Mesenchymal stem cell (in vitro differentiated cells and primary cell): ENCODE results near the gene ASIC4.

Experiments used
- DNase-seq: peaks from one replicate; pipeline ENCODE4 v3.0.0-alpha.2; 2013
- H2AFZ ChIP-seq: one replicate; pipeline ENCODE4 v1.6.1; 2013; ENCODE audit warnings: low read depth, mild to moderate bottlenecking, control low read depth, inconsistent platforms, low read length, moderate library complexity
- H2AK5ac ChIP-seq: 2 replicates; pipeline ENCODE4 v1.6.1; 2013; ENCODE audit warnings: low read length, moderate library complexity, mild to moderate bottlenecking, inconsistent platforms; ENCODE audit not compliant: severe bottlenecking
- H2BK120ac ChIP-seq: one replicate; pipeline ENCODE4 v1.6.1; 2013; ENCODE audit warnings: low read depth, mild to moderate bottlenecking, inconsistent platforms, low read length, moderate library complexity
- H2BK12ac ChIP-seq, 2 experiments: one replicate each; pipeline ENCODE4 v1.6.1; 2013; ENCODE audit warnings: inconsistent platforms in 2 of 2, low read length in 2 of 2, mild to moderate bottlenecking in 2 of 2, moderate library complexity in 2 of 2, control low read depth in 1 of 2
- H2BK15ac ChIP-seq: one replicate; pipeline ENCODE4 v1.6.1; 2013; ENCODE audit warnings: mild to moderate bottlenecking, low read depth, inconsistent platforms; ENCODE audit not compliant: poor library complexity, severe bottlenecking
- H2BK5ac ChIP-seq: 2 replicates; pipeline ENCODE4 v1.6.1; 2013; ENCODE audit warnings: low read depth, mild to moderate bottlenecking, low read length, control low read depth, inconsistent platforms; ENCODE audit not compliant: poor library complexity, severe bottlenecking
- H3K14ac ChIP-seq, 2 experiments: one replicate each; pipeline ENCODE4 v1.6.1; 2013; ENCODE audit warnings: inconsistent platforms in 2 of 2, low read length in 2 of 2, control low read depth in 1 of 2, mild to moderate bottlenecking in 1 of 2, moderate library complexity in 1 of 2
- H3K18ac ChIP-seq, 2 experiments: one replicate each; pipeline ENCODE4 v1.6.1; 2013; ENCODE audit warnings: inconsistent platforms in 2 of 2, low read length in 2 of 2, control low read depth in 1 of 2, low read depth in 1 of 2, mild to moderate bottlenecking in 1 of 2
- H3K23ac ChIP-seq, 2 experiments: one replicate each; pipeline ENCODE4 v1.6.1; 2013; ENCODE audit warnings: inconsistent platforms in 2 of 2, low read length in 2 of 2, mild to moderate bottlenecking in 2 of 2, moderate library complexity in 2 of 2, control low read depth in 1 of 2
- H3K27ac ChIP-seq: 2 replicates; pipeline ENCODE4 v1.5.1; 2013; ENCODE audit warnings: mild to moderate bottlenecking, moderate library complexity, low read length, control low read depth, inconsistent platforms; ENCODE audit not compliant: poor library complexity, severe bottlenecking
- H3K27me3 ChIP-seq, 2 experiments: 2 replicates each; pipeline versions ENCODE4 v1.6.1 to v1.7.0; 2013; ENCODE audit warnings: low read length in 2 of 2, mild to moderate bottlenecking in 2 of 2, moderate library complexity in 2 of 2, control low read depth in 1 of 2, inconsistent platforms in 1 of 2; ENCODE audit not compliant: control insufficient read depth in 1 of 2, insufficient read depth in 1 of 2
- H3K36me3 ChIP-seq, 2 experiments: 2 replicates each; pipeline versions ENCODE4 v1.6.1 to v1.7.0; 2013; ENCODE audit warnings: low read length in 2 of 2, control low read depth in 1 of 2, inconsistent platforms in 1 of 2, low read depth in 1 of 2, mild to moderate bottlenecking in 1 of 2; ENCODE audit not compliant: insufficient read depth in 2 of 2, control insufficient read depth in 1 of 2
- H3K4ac ChIP-seq, 2 experiments: one replicate each; pipeline ENCODE4 v1.6.1; 2013; ENCODE audit warnings: inconsistent platforms in 2 of 2, low read length in 2 of 2, mild to moderate bottlenecking in 2 of 2, moderate library complexity in 2 of 2, control low read depth in 1 of 2, low read depth in 1 of 2
- H3K4me1 ChIP-seq: 2 replicates; pipeline ENCODE4 v1.6.1; 2013; ENCODE audit warnings: low read depth, low read length, control low read depth; ENCODE audit not compliant: control insufficient read depth, insufficient read depth
- H3K4me2 ChIP-seq: 2 replicates; pipeline ENCODE4 v1.6.1; 2013; ENCODE audit warnings: low read length, mild to moderate bottlenecking, inconsistent platforms; ENCODE audit not compliant: poor library complexity, severe bottlenecking
- H3K4me3 ChIP-seq, 2 experiments: 2 replicates each; pipeline versions ENCODE4 v1.5.1 to v1.7.0; 2013; ENCODE audit warnings: low read length in 2 of 2, mild to moderate bottlenecking in 2 of 2, control low read depth in 1 of 2, low read depth in 1 of 2; ENCODE audit not compliant: insufficient read depth in 1 of 2
- H3K79me1 ChIP-seq: replicated peaks from 2 replicates; pipeline ENCODE4 v1.6.1; 2013; ENCODE audit warnings: mild to moderate bottlenecking, control low read depth, low read length, inconsistent platforms; ENCODE audit not compliant: poor library complexity, severe bottlenecking
- H3K9ac ChIP-seq: 2 replicates; pipeline ENCODE4 v1.7.0; 2013; ENCODE audit warnings: mild to moderate bottlenecking, low read length, moderate library complexity
- H3K9me3 ChIP-seq: 2 replicates; pipeline ENCODE4 v1.7.0; 2013; ENCODE audit warnings: mild to moderate bottlenecking, low read length; ENCODE audit not compliant: control insufficient read depth
- H4K8ac ChIP-seq: one replicate; pipeline ENCODE4 v1.6.1; 2013; ENCODE audit warnings: inconsistent platforms, mild to moderate bottlenecking, low read length, moderate library complexity
- H4K91ac ChIP-seq: one replicate; pipeline ENCODE4 v1.6.1; 2013; ENCODE audit warnings: mild to moderate bottlenecking, low read length, inconsistent platforms
- WGBS: methylation state at CpG from one replicate; pipeline ENCODE4 v1.1.7; 2013; ENCODE audit warnings: mixed read lengths; 5-methylcytosine and 5-hydroxymethylcytosine counted together

The ASIC4 gene

DNA sequence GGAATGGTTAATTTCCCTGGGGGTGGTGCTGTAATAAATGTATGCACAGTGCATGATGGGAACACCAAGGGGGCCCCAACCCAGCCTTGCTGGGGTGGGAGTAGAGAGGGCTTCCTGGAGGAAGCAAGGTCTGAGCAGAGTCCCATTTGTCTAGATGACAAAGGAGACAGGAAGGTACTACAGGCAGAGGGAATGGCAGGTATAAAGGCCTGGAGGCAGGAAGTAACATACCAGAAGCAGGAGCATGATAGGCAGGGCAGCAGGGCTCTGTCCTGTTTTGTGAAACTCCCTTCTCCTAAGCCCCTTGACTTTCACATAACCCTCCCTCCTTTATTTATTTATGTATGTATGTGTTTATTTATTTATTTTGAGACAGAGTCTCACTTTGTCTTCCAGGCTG, 11.7 kb upstream of the ASIC4 start:
- no peak for DNase-seq
- no peak overlapping the region for H3K4ac ChIP-seq
- H3K4me2 ChIP-seq: no peak overlapping the region
- no peak overlapping the region for H2AK5ac ChIP-seq
- no peak overlapping the region for H3K18ac ChIP-seq
- no peak overlapping the region for H4K91ac ChIP-seq
- no peak overlapping the region for H3K23ac ChIP-seq
- H3K14ac ChIP-seq: no peak overlapping the region
- peaks cover 26% of the 10 kb centered on the region for H3K79me1 ChIP-seq
- peaks cover 0 to under 1% of the 10 kb centered on the region in 2 experiments for H3K27me3 ChIP-seq
- peaks cover 54 to 57% of the 10 kb centered on the region in 2 experiments for H3K36me3 ChIP-seq
- H3K4me1 ChIP-seq: peaks cover 25% of the 10 kb centered on the region
- no peak overlapping the region for H2BK15ac ChIP-seq
- H2BK12ac ChIP-seq: no peak overlapping the region
- no peak overlapping the region for H3K9ac ChIP-seq
- H4K8ac ChIP-seq: no peak overlapping the region
- H2BK120ac ChIP-seq: no peak overlapping the region
- H2BK5ac ChIP-seq: no peak overlapping the region
- no peak overlapping the region for H3K4me3 ChIP-seq
- H2AFZ ChIP-seq: no peak overlapping the region
- H3K27ac ChIP-seq: no peak overlapping the region
- no peaks in the 10 kb centered on the region for H3K9me3 ChIP-seq

GRCh38 chr2:219505585-219505984, 8.7 kb upstream of the ASIC4 start:
- WGBS: 82% methylated on average over 9 of the region's 9 CpGs
- no peak overlapping the region for H2BK5ac ChIP-seq
- peaks cover 36% of the 10 kb centered on the region for H3K4me1 ChIP-seq
- no peak overlapping the region for H2BK15ac ChIP-seq
- no peak for DNase-seq
- H3K14ac ChIP-seq: no peak overlapping the region
- no peak overlapping the region for H2AK5ac ChIP-seq
- no peak overlapping the region for H2BK120ac ChIP-seq
- H2BK12ac ChIP-seq: no peak overlapping the region
- no peak overlapping the region for H3K27ac ChIP-seq
- H3K4me2 ChIP-seq: no peak overlapping the region
- no peak overlapping the region for H3K4ac ChIP-seq
- no peak overlapping the region for H3K4me3 ChIP-seq
- H3K27me3 ChIP-seq: peaks cover 4 to 5% of the 10 kb centered on the region in 2 experiments
- peaks cover 54 to 62% of the 10 kb centered on the region in 2 experiments for H3K36me3 ChIP-seq
- no peak overlapping the region for H4K91ac ChIP-seq
- H3K9me3 ChIP-seq: no peaks in the 10 kb centered on the region
- H2AFZ ChIP-seq: no peak overlapping the region
- H3K79me1 ChIP-seq: peaks cover 15% of the 10 kb centered on the region
- H4K8ac ChIP-seq: no peak overlapping the region
- no peak overlapping the region for H3K18ac ChIP-seq
- no peak overlapping the region for H3K23ac ChIP-seq
- no peak overlapping the region for H3K9ac ChIP-seq

DNA sequence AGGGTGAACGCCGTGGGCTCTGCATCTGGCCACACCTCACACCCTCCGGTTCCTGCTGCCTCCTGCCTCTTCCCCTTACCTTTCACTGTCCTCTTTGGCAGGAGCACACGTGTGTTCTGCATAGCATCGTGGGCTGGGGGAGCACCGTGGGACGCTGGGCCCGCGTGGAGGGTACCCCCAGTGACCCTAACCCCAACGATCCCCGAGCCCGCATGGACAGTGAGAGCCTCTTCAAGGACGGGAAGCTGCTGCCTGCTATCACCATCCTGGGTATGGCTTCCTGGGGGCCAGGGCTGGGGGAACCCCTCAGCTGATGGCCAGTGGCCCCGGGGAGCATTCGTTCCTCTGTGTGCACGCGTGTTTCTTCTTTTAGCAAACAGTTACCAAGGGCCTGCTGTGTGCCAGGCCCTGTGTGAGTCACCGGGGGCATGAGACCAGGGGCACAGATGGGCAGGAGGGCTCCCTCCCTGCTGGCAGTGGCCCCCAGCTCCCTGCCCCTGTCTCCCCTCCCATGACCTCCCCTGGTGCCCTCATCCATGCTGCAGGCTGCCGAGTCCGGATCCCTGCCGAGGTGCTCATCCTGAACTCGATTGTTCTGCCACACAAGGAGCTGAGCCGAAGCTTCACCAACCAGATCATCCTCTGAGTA, 8.0 kb upstream of the ASIC4 start:
- peaks cover 54 to 62% of the 10 kb centered on the region in 2 experiments for H3K36me3 ChIP-seq
- H2BK12ac ChIP-seq: no peak overlapping the region
- DNase-seq: no peak
- no peak overlapping the region for H3K18ac ChIP-seq
- H4K91ac ChIP-seq: no peak overlapping the region
- no peak overlapping the region for H3K14ac ChIP-seq
- 86% methylated on average over 23 of the region's 23 CpGs for WGBS
- no peak overlapping the region for H3K9ac ChIP-seq
- H3K4ac ChIP-seq: no peak overlapping the region
- peaks cover 37% of the 10 kb centered on the region for H3K4me1 ChIP-seq
- no peak overlapping the region for H3K4me2 ChIP-seq
- H2AFZ ChIP-seq: no peak overlapping the region
- no peak overlapping the region for H2AK5ac ChIP-seq
- H2BK5ac ChIP-seq: no peak overlapping the region
- H4K8ac ChIP-seq: no peak overlapping the region
- peaks cover 12% of the 10 kb centered on the region for H3K79me1 ChIP-seq
- H3K23ac ChIP-seq: no peak overlapping the region
- peaks cover 11% of the 10 kb centered on the region in 2 experiments for H3K27me3 ChIP-seq
- no peaks in the 10 kb centered on the region for H3K9me3 ChIP-seq
- H2BK15ac ChIP-seq: no peak overlapping the region
- no peak overlapping the region for H3K27ac ChIP-seq
- no peak overlapping the region for H2BK120ac ChIP-seq
- H3K4me3 ChIP-seq: no peak overlapping the region

- Histone ChIP-seq H3K14ac (no peak overlapping the region), H2BK5ac (no peak overlapping the region), H2AFZ (no peak overlapping the region), H3K9me3 (no peaks in the 10 kb centered on the region), H2BK15ac (no peak overlapping the region), H3K23ac (no peak overlapping the region), H3K4me2 (no peak overlapping the region), H3K27ac (no peak overlapping the region), H3K9ac (no peak overlapping the region), H4K8ac (no peak overlapping the region), H3K4me1 (peaks cover 31% of the 10 kb centered on the region), H3K4me3 (no peak overlapping the region), H3K18ac (no peak overlapping the region), H2AK5ac (no peak overlapping the region), H2BK120ac (no peak overlapping the region), H2BK12ac (no peak overlapping the region), H4K91ac (no peak overlapping the region), H3K36me3 (peaks cover 48 to 55% of the 10 kb centered on the region in 2 experiments), H3K27me3 (peaks cover 17 to 18% of the 10 kb centered on the region in 2 experiments), H3K4ac (no peak overlapping the region), H3K79me1 (peaks cover 5% of the 10 kb centered on the region)
- no peak for DNase-seq
- 71% methylated on average over 17 of the region's 17 CpGs for WGBS
Measured at GRCh38 chr2:219506802-219507526, 7.3 kb upstream of the ASIC4 start.
